DND-41 (cell line): ENCODE measurements around the gene WDR18.

ENCODE experiments used
- EZH2 ChIP-seq: IDR thresholded peaks from 3 replicates; pipeline ENCODE4 v1.6.1; 2012; ENCODE audit warnings: borderline replicate concordance, low read depth, mild to moderate bottlenecking, moderate library complexity, low read length, inconsistent platforms; ENCODE audit not compliant: severe bottlenecking
- TF ChIP-seq, protein P1 (sequence below): IDR thresholded peaks from 2 replicates; pipeline ENCODE4 v1.5.1; 2012; ENCODE audit warnings: borderline replicate concordance, low read length, moderate library complexity, mild to moderate bottlenecking; ENCODE audit not compliant: poor library complexity, severe bottlenecking; ENCODE audit errors: extremely low read depth

DNA sequence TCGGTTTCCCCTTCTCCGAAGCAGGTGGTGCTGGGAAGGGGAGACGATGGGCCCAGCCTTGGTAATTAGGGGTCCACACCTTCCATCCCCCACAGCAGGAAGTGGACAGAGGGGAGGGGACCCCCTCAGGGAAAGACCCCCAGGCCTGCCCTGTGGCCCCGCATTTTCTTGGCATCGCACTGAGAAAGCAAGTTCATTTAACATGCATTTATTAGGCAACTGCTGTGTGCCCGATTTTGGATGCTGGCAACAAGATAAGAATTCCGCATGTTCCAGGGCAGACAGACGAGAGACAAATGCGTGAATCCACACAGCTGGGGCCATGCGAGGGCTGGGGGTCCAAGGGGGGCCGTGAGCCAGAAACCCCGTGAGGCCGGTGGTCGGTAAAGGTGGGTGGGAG is 29.9 kb upstream of the WDR18 start:
- TF ChIP-seq, protein P1, sequence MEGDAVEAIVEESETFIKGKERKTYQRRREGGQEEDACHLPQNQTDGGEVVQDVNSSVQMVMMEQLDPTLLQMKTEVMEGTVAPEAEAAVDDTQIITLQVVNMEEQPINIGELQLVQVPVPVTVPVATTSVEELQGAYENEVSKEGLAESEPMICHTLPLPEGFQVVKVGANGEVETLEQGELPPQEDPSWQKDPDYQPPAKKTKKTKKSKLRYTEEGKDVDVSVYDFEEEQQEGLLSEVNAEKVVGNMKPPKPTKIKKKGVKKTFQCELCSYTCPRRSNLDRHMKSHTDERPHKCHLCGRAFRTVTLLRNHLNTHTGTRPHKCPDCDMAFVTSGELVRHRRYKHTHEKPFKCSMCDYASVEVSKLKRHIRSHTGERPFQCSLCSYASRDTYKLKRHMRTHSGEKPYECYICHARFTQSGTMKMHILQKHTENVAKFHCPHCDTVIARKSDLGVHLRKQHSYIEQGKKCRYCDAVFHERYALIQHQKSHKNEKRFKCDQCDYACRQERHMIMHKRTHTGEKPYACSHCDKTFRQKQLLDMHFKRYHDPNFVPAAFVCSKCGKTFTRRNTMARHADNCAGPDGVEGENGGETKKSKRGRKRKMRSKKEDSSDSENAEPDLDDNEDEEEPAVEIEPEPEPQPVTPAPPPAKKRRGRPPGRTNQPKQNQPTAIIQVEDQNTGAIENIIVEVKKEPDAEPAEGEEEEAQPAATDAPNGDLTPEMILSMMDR = no peak
- no peak for TF ChIP-seq EZH2
